Measurements from ENCODE around the gene ANAPC2.
A peak's percentile ranks its signal among the peaks of the same experiment; 100 is the strongest.

ANAPC2 gene

DNA sequence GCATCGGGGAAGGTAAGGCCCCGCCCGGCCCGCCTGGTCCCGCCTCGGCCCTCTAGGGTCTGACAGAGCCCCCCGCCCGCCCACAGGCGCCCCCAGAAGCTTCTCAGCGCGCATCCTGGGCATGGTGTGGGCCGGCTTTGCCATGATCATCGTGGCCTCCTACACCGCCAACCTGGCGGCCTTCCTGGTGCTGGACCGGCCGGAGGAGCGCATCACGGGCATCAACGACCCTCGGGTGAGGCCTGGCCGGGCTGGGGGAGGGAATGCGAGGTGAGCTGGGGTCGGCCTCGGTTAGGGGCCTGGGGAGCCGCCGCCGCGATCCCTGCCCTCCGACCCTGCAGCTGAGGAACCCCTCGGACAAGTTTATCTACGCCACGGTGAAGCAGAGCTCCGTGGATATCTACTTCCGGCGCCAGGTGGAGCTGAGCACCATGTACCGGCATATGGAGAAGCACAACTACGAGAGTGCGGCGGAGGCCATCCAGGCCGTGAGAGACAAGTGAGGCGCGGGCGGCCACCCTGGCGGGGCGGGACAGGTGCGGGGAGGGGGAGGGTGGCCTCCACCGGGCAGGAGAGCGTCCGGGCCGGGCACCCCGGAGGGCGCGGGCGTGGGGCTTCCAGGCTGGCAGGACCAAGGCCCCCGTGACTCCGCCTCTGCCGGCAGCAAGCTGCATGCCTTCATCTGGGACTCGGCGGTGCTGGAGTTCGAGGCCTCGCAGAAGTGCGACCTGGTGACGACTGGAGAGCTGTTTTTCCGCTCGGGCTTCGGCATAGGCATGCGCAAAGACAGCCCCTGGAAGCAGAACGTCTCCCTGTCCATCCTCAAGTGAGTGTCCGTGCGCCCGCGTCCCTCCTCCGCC, 25.6 kb downstream of the ANAPC2 start:
- DNase-seq (ENCODE audit: low spot score), result no peak

DNA sequence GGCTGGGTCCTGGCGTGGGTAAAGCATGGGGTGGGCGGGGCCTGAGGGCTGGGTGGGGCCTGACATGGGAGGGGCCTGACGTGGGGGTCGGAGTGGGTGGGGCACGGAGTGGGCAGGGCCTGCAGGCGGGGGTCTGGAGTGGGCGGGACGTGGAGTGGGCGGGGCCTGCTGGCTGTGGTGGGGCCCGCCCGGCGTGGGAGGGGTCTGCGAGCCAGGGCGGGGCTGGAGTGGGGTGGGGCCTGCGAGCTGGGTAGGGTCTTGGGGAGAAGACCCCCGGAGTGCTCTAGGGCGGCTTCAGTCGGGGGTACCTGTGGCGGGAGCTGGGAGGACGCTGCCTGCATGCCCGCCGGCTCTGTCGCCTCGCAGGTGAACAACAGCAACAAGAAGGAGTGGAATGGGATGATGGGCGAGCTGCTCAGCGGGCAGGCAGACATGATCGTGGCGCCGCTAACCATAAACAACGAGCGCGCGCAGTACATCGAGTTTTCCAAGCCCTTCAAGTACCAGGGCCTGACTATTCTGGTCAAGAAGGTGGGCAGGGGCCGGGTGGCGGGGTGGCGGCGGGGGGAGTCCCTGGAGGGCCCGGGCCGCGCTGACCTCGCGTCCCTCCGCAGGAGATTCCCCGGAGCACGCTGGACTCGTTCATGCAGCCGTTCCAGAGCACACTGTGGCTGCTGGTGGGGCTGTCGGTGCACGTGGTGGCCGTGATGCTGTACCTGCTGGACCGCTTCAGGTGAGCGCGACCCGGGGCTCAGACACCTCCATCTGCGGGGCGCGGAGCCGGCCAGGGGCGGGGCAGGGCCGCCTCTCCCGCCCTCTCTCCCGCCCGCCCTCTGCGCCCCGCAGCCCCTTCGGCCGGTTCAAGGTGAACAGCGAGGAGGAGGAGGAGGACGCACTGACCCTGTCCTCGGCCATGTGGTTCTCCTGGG, 26.5 kb downstream of the ANAPC2 start:
- DNase-seq (ENCODE audit: low spot score), result no peak

DNA sequence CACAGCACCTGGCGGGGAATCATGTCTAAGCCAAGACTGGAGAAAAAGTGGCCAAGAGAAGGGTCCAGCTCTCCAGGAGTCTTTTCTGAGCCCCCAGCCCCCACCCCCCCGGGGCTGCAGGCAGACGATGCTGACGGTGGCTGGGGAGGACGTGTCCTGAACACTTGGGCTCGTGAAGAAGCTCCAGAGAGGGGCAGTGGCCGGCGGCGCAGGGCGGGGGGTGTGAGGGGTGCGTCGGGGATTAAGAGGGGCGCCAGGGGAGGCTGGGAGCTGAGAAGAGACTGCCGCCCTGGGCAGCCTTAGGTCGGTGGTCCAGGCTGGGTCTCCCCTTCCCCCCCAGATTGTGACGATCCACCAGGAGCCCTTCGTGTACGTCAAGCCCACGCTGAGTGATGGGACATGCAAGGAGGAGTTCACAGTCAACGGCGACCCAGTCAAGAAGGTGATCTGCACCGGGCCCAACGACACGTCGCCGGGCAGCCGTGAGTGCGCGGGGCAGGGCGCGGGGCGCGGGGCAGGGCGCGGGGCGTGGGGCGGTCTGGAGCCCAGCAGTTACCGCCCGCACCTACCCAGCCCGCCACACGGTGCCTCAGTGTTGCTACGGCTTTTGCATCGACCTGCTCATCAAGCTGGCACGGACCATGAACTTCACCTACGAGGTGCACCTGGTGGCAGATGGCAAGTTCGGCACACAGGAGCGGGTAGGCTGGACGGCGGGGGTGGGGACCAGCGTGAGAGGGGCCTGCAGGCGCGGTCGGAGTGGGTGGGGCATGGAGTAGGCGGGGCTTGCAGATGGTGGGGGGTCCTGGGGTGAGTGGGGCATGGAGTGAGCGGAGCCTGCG, 27.4 kb downstream of the ANAPC2 start:
- DNase-seq (ENCODE audit: low spot score), result no peak

DNA sequence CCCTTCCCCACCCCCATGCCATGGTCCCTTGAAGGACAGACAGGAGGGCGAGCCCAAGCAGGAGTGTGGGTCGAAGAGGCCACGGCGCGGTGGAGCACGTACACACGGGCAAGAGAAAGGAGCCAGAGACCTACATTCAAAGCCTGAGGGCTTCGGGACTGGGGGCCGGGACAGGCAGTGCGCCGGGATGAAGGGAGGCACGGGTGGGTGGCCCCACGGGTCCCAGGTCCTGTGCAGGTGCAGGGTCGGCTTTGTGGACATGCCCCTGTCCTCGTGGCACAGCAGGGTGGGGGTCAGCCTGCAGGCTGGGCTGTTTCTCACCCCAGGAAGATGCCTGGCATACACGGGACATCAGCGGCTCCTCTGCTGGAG, 28.3 kb downstream of the ANAPC2 start:
- no peak for DNase-seq (ENCODE audit: low spot score)

DNA sequence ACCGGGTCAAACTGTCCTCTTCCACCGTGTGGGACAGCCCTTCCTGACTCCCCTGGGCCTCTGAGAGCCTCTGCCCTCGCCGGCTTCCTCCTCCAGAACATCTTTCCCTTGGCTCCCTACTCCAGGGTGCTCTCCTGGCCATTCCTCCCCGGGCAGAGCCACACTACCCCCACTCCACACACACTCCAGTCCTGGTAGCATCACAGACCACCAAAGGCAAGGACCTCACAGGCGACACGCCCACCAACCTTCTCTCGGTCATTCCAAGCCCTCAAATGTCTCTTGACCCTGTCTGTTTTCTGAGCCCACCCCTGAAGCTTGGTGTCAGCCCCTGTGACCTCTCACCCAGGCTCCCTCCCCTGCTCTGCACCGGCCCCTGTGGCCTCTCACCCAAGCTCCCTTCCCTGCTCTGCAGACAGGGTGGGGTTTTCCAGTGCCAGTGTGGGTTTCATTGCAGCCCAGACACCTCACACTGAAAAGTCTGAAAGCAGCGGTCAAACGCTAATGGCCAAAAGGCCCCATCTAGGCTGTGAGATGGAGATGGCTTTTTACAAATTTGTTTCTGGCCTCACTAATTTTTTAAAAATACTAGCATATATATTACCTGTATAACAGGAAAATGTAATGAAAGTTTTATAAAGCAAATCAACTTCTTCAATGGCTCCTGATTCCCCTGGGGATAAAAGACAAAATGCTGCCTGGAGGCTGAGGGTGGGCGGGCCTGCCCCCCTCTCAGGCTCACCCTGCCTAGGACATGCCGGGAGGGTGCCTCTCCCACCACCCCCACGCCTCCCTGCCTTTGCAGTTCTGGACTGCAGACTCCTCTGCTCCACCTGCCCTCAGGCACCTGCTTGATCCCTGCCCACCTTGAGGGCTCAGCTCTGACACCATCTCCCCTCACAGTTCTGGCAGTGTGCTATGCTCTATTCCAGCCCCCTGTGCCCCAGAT, 29.0 kb downstream of the ANAPC2 start:
- DNase-seq (ENCODE audit: low spot score), result no peak

DNA sequence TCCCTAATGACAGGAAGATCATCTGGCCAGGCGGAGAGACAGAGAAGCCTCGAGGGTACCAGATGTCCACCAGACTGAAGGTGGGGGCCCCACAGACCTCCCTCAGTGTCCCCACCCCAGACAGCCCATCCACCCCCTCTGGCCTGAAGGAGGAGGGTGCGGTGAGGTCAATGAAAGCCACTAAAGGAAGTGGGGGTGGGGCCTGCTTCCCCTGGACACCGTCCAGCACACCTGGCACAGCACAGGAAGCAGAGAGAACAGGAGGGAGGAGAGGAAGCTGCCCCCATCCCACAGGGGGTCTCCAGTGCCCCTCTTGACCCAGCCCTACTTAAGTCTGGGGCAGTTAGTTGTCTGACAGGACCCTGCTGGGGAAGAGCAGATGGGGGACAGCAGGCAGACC, 29.7 kb downstream of the ANAPC2 start:
- DNase-seq (ENCODE audit: low spot score), result no peak

DNA sequence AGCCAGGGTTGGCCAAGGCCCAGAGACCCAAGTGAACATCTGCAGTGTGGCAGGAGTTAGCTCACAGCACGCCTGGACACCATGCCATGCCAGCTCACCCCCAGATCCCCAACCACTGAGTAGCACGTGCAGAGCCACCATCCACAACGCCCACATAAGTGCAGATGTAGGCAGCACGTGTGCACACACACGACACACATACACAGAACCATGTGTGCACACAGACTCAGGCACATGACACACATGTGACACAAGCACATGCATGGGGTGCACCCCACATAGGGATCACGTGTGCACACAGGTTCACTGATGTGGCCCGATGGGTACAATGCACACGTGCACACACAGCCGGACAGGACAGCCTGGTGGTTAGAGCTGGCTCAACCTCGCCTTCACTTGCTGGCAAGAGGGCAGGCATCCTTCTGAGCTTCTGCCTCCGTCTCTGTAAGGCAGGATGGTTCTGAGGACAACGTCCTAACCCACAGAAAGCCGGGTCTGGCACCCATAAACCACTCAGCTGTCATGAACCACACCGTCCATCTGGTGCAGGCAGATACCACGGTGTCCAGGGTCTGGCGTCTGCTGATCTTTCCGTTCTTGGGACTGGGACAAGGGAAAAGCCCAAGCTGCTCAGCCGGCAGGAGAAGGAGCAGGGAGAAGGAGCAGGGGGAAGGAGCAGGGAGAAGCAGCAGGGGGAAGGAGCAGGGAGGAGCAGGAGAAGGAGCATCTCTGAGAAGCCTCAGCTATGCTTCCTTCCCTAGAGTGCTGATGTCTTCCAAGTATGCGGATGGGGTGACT, 30.5 kb downstream of the ANAPC2 start:
- DNase-seq (ENCODE audit: low spot score), result no peak

DNA sequence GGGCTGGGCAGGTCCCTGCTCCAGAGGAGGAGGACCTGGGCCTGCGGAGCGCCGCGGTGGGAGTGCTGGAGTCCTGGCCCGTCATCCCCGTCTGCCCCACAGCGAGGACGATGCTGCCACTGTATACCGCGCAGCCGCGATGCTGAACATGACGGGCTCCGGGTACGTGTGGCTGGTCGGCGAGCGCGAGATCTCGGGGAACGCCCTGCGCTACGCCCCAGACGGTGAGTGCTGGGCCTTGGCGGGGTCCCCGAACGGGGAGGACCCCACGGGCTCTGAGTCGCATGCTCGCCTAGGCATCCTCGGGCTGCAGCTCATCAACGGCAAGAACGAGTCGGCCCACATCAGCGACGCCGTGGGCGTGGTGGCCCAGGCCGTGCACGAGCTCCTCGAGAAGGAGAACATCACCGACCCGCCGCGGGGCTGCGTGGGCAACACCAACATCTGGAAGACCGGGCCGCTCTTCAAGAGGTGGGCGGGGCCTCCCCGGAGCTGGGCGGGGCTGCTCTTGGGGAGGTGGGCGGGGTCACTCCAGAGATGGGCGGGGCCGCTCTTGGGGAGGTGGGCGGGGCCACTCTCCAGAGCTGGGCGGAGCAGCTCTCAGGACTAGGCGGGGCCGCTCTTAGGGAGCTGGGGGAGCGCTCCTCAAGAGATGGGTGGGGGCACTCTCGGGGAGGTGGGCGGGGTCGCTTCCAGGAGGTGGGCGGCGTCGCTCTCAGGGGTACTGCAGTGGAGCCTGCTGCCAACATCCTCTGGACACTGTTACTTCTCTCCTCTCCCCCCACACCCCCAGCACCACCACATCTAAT, 31.6 kb downstream of the ANAPC2 start:
- peak; percentile 32 for DNase-seq (ENCODE audit: low spot score)

DNA sequence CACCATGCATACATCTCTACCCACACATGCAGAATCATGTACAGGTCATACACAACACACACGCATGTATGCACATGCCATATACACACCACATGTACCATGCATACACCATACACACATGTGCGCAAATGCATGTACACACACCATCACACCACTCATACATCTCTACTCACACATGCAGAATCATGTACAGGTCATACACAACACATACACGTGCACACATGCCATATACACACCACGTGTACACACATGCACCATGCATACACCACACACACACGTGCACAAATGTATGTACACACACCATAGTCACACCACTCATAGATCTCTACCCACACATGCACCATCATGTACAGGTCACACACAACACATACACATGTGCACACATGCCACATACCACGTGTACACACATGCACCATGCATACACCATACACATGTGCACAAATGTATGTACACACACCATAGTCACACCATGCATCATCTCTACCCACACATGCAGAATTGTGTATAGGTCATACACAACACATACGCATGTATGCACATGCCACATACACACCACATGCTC, 35.4 kb downstream of the ANAPC2 start:
- DNase-seq (ENCODE audit: low spot score), result no peak

DNA sequence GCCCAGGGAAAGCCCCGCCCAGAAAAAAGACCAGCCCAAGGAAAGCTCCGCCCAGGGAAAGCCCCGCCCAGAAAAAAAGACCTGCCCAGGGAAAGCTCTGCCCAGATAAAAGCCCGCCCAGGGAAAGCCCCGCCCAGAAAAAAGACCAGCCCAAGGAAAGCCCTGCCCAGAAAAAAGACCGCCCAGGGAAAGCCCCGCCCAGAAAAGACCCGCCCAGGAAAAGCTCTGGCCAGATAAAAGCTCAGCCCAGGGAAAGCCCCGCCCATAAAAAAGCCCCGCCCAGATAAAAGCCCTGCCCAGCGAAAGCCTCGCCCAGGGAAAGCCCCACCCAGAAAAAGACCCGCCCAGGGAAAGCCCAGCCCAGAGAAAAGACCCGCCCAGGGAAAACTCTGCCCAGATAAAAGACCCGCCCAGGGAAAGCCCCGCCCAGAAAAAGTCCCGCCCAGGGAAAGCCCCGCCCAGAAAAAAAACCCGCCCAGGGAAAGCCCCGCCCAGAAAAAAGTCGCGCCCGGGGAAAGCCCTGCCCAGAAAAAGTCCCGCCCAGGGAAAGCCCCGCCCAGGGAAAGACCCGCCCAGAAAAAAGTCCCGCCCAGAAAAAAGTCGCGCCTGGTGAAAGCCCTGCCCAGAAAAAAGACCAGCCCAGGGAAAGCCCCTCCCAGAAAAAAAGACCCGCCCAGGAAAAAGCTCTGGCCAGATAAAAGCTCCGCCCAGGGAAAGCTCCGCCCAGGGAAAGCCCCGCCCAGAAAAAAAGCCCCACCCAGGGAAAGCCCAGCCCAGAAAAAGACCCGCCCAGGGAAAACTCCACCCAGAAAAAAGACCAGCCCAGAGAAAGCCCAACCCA, 37.5 kb downstream of the ANAPC2 start:
- peak; percentile 14 for DNase-seq (ENCODE audit: low spot score)

DNA sequence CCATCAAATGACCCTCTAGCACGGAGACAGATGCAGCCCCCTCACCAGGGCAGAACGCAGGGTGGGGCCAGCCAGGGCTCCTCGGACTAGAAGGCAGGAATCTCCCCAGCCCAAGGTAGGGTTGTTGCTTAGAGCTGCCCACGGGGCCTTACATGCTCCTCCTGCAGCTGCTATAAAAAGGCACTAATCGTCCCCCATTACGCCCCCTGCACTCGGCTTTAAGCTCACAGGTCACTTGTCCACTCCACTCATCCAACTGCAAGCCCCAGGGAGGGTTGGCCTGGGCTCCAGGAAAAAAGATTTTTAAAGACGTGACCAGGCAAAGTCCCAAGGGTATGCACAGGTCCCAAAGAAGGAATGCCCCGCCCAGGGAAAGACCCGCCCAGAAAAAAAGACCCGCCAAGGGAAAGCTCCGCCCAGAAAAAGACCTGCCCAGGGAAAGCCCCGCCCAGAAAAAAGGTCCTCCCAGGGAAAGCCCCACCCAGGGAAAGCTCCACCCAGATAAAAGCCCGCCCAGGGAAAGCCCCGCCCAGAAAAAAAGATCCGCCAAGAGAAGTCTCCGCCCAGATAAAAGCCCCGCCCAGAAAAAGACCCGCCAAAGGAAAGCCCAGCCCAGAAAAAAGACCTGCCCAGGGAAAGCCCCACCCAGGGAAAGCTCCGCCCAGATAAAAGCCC, 38.3 kb downstream of the ANAPC2 start:
- no peak for DNase-seq (ENCODE audit: low spot score)

DNA sequence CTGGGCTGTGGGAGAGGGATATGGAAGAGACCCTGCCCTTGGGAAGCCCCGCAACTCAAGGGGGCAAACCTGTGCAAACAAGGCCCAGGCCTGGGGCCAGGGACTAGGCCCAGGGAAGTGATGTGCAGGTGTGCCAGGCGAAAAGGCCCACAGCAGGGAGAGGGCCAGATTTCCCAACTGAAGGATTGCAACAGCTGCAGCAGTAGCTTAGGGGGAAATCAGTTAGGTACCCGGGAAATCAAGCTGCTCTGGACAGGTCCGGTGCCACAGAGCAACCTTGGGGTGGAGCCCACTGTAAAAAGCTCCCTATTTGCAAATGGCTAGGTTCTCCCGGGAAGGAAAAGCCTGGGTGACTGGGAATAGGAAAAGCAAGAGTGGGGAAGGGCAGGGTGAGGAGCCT, 39.0 kb downstream of the ANAPC2 start:
- DNase-seq (ENCODE audit: low spot score), result no peak

DNA sequence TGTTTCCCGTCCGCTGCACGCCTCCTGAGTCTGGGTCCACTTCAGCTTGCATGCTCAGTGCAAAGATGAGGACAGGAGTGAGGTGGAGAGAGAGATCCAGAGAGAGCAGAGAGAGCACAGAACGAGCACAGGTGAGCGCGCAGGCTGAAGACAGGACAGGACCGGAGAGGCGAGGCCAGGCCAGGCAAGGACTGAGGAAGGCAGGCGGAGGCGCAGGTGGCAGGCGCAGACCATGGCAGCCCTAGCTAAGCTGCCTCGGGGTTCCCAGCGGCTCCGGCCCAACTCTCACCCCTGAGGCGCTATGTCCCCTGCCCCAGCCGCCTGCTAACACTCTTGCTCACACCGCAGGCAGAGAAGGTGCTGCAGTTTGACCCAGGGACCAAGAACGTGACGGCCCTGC, 39.7 kb downstream of the ANAPC2 start:
- DNase-seq (ENCODE audit: low spot score), result no peak

DNA sequence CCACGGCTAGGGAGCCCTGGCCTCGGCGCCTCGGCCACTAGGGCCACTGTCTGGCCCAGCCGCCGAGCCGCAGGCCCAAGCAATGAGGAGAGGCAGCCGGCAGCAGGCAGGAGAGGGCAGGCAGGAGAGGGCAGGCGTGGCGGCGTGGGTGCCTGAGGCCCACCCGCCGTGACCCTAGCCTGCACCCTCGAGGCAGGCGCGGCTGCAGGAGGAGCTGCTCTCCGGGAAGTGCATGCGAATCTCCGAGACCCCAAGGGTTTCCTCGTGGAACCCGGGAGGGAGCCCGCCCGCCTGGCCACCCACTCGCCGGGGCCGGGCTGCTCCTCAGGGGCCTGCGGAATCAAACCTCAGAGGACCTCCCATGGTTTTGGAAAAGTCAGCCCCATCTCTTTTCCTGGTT, 40.1 kb downstream of the ANAPC2 start:
- no peak for DNase-seq (ENCODE audit: low spot score)

DNA sequence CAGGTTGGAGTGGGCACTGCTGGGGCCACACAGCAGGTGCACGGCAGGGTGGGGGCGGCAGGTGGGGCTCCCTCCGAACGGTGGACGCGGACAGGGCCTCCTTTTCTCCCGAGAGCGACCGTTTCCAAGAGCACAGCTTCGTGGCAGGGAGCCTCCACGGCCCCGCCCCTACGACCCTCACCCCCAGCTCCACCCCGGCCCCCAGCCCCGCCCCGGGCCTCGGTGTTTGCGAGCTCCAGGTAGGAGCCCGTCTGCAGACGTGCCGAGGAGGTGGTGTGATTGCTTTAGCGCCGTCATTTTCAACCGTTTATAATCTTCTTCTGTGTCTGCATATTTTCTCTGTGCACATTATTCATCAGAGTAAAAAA, 40.6 kb downstream of the ANAPC2 start:
- DNase-seq (ENCODE audit: low spot score), result no peak

DNA sequence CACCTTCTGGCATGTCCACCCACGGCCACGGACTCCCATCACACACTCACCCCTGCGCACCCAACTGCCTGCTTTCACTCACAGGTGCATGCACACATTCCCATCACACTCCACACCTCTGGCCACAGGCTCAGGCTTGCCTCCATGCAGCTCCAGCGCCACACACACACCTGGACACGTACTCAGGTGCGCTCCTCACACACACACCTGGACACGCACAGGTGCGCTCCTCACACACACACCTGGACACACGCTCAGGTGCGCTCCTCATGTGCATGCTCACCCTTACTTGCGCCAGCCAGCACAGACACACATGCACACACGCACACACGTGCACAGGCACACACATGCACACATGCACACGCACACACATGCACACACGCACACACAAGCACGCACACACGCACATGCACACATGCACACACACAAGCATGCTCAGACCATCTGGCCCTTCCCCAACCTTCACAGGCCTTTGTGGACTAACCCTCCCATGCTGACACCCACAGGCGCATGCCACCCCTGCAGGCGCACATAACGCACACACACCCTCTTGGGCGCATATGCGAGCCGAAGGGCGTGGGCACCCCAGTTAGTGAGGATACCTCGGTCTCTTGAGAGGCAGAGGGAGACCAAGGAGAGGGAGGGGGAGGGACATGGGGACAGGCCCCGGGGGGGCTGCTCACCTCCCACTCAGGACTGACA, 41.1 kb downstream of the ANAPC2 start:
- DNase-seq (ENCODE audit: low spot score), result no peak

DNA sequence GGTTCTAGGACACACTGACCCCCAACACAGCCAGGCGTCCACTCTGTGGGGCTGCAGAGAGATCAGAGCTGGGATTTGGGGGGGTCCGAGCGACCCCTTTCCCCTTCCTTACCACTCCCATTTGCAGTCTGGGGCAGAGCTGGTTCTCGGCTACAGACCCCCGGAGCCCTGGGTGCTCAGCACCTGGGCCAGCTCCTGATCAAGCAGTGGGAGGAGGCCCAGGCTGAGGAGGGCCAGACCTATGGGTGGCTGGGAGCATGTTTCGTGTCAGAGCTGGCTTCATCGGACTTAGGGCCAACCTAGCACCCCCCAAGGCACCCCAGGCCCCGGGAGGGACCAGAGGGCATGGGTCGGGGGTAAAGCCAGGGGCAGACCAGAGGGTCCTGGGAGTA, 41.8 kb downstream of the ANAPC2 start:
- DNase-seq (ENCODE audit: low spot score), result no peak
